Endodermal cell (in vitro differentiated cells): Measurements from ENCODE around the gene UHRF2. TPM values are rescaled to one million over a fixed set of nuclear protein-coding genes. Genes with fewer than 3 reads are reported as not detected.

ENCODE experiments used
- DNase-seq: peaks from one replicate; pipeline ENCODE4 v3.0.0-alpha.2; 2017
- H3K27ac ChIP-seq: 2 replicates; pipeline ENCODE4 v1.5.1; 2013; ENCODE audit warnings: mild to moderate bottlenecking, low read depth, low read length, moderate library complexity
- H3K27me3 ChIP-seq: 2 replicates; pipeline ENCODE4 v1.6.1; 2013; ENCODE audit warnings: mild to moderate bottlenecking, low read length, moderate library complexity; ENCODE audit not compliant: insufficient read depth, control insufficient read depth, poor library complexity, severe bottlenecking
- H3K36me3 ChIP-seq: 2 replicates; pipeline ENCODE4 v1.7.0; 2013; ENCODE audit warnings: mild to moderate bottlenecking, low read length, moderate library complexity; ENCODE audit not compliant: control insufficient read depth, insufficient read depth
- H3K4me1 ChIP-seq: one replicate; pipeline ENCODE4 v1.7.0; 2013; ENCODE audit warnings: low read length; ENCODE audit not compliant: control insufficient read depth, insufficient read depth
- H3K4me3 ChIP-seq: 2 replicates; pipeline ENCODE4 v1.5.1; 2013; ENCODE audit warnings: mild to moderate bottlenecking, low read length, moderate library complexity
- H3K9ac ChIP-seq: 2 replicates; pipeline ENCODE4 v1.6.1; 2013; ENCODE audit warnings: mild to moderate bottlenecking, low read length, moderate library complexity; ENCODE audit not compliant: poor library complexity, severe bottlenecking; ENCODE audit errors: extremely low read depth
- H3K9me3 ChIP-seq: 2 replicates; pipeline ENCODE4 v1.6.1; 2013; ENCODE audit warnings: mild to moderate bottlenecking, low read length, moderate library complexity; ENCODE audit not compliant: control insufficient read depth
- H3K27ac Mint-ChIP-seq: 2 replicates; pipeline ENCODE4 v1.8.0; 2020; ENCODE audit warnings: mixed read lengths
- H3K27me3 Mint-ChIP-seq: 2 replicates; pipeline ENCODE4 v1.8.0; 2021; ENCODE audit warnings: mild to moderate bottlenecking, mixed read lengths; ENCODE audit not compliant: insufficient read depth
- H3K36me3 Mint-ChIP-seq: 2 replicates; pipeline ENCODE4 v1.8.0; 2020; ENCODE audit warnings: low read depth, mixed read lengths
- H3K4me1 Mint-ChIP-seq: 2 replicates; pipeline ENCODE4 v1.8.0; 2020; ENCODE audit warnings: mixed read lengths
- H3K4me3 Mint-ChIP-seq: 2 replicates; pipeline ENCODE4 v1.8.0; 2020; ENCODE audit warnings: mild to moderate bottlenecking, moderate library complexity, mixed read lengths
- H3K9me3 Mint-ChIP-seq: 2 replicates; pipeline ENCODE4 v1.8.0; 2020; ENCODE audit warnings: mild to moderate bottlenecking, mixed read lengths
- WGBS, 2 experiments: methylation state at CpG; one replicate each; pipeline versions ENCODE4 v1.1.5 to v1.1.7; 2013; ENCODE audit warnings: missing lambda C conversion rate in 2 of 2, mixed read lengths in 1 of 2; ENCODE audit not compliant: insufficient coverage in 1 of 2, insufficient read length in 1 of 2; 5-methylcytosine and 5-hydroxymethylcytosine counted together
- long read RNA-seq, 4 experiments: library from polyadenylated mRNA in 2 of 4; library from RNA in 1 of 4; library from capped mRNA in 1 of 4; stranded (forward) in 3 of 4; unstranded in 1 of 4; transcript quantifications; one replicate each; pipeline ENCODE4 v2.0.0, GENCODE V29; 2020 to 2021; ENCODE audit warnings: inconsistent platforms in 1 of 4
- polyA plus RNA-seq, 2 experiments: library from polyadenylated mRNA; stranded (reverse); fragments of 50-300 nt; gene quantifications; one replicate each; pipeline ENCODE4 v1.2.3, GENCODE V29; 2013
- total RNA-seq, 2 donors: library from RNA; stranded (reverse); fragmentation: NEBNext Ultra II Directional in 1 of 2; extraction: Animal tissue kit (Norgen Biotek cat#: 25700) in 1 of 2; gene quantifications; 2 replicates in 1 of 2; 3 replicates in 1 of 2; pipeline ENCODE4 v1.2.1, GENCODE V29; 2021
- TF ChIP-seq, protein P1 (sequence below): fragments of 200-600 bp; sonication (generic); conservative IDR thresholded peaks from 2 replicates; pipeline ENCODE4 v1.5.0; 2021; ENCODE audit warnings: antibody characterized with exemption, mild to moderate bottlenecking

The UHRF2 gene
- 10 to 100 TPM; 69.4 to 83.2 TPM for total RNA-seq
- polyA plus RNA-seq (2013, experiment 1 of 2) = 51.8 TPM
- 50.1 TPM for polyA plus RNA-seq (2013, experiment 2 of 2)
- long read RNA-seq, experiment 1, transcript UHRF2-202 (3 exons, 802 nt) = minor isoform, 6 of 28 reads
- long read RNA-seq, experiment 1, transcript UHRF2-201 (16 exons, 3,452 nt) = major isoform, 8 of 28 reads
- long read RNA-seq, experiment 1, partial matches to known transcripts = 6 of 28 reads
- long read RNA-seq, experiment 1, other reads (novel, unspliced or antisense) = 8 of 28 reads
- long read RNA-seq, experiment 2, transcript UHRF2-201 (16 exons, 3,452 nt) = major isoform, 16 of 41 reads
- long read RNA-seq, experiment 2, partial matches to known transcripts = 6 of 41 reads
- long read RNA-seq, experiment 2, other reads (novel, unspliced or antisense) = 14 of 41 reads
- long read RNA-seq, experiment 3, transcript UHRF2-201 (16 exons, 3,452 nt) = major isoform, 12 of 15 reads
- long read RNA-seq, experiment 3, partial matches to known transcripts = 1 of 15 reads
- long read RNA-seq, experiment 3, other reads (novel, unspliced or antisense) = 2 of 15 reads
- long read RNA-seq, experiment 4, partial matches to known transcripts = 15 of 25 reads
- long read RNA-seq, experiment 4, other reads (novel, unspliced or antisense) = 10 of 25 reads

DNA sequence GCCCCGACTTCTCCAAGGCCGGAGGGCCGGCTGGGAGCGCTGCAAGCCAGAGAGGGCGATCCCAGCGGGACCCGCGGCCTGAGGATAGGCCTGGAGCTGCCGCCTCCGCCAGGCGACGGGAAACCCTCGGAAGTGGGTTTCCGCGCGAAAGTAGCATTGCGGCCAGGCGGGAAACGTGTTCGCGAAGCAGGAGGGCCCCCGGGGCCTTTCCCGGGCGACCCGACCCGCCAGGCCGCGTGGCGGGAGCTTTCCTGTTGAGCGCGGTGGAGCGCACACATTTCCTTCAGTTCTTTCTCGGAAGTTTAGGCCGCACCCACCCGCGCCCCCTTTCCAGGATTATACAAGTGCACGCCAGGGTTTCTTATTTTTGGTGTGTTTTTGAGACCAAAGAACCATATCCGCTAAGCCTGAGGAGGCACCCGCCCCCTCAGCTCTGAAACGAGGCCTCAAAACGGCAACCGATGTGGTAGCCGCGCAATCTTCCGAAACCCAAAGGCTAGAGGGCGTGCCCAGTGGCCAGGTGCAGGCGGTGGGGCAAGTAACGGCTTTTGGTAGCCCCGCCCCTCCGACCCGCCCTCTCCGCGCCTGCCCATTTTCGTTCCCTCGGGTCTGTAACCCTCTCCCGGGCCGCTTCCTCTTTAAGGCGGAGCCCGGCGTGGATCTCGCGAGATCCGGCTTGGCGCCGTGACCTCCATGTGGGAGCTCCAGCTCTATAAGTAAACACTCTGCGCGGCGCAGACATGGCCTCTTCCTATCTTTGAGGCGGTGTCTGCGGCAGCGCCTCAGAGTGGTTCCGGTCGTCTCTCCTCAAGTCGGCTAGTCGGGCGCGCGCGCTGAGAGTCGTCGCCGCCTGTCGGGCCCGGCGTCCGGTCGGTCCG lies at the start of gene UHRF2:
Gene UHRF2 (plus strand): TSS at position 713 of the 878 bp plus-strand sequence. CDS start 292 bp downstream, outside the sequence.
- H3K4me3 Mint-ChIP-seq = peak within 1 kb of the TSS; percentile 89
- Histone ChIP-seq H3K27me3 (peaks cover 22% of the 10 kb centered on the region), H3K4me1 (no peaks in the 10 kb centered on the region), H3K27ac (peak within 1 kb of the TSS; percentile 42), H3K36me3 (peaks cover 8% of the 10 kb centered on the region), H3K9ac (peak within 1 kb of the TSS; percentile 78), H3K9me3 (no peaks in the 10 kb centered on the region), H3K4me3 (peak within 1 kb of the TSS; percentile 98)
- H3K36me3 Mint-ChIP-seq = peaks cover 7% of the 10 kb centered on the region
- H3K27me3 Mint-ChIP-seq = peaks cover 23% of the 10 kb centered on the region
- peaks cover 2% of the 10 kb centered on the region for H3K9me3 Mint-ChIP-seq
- DNase-seq = peak; percentile 100
- peaks cover 17% of the 10 kb centered on the region for H3K4me1 Mint-ChIP-seq
- 21 to 34% methylated on average over 57 to 88 of the region's 88 CpGs for WGBS, 2 experiments
- H3K27ac Mint-ChIP-seq = peak within 1 kb of the TSS; percentile 94
- TF ChIP-seq, protein P1, sequence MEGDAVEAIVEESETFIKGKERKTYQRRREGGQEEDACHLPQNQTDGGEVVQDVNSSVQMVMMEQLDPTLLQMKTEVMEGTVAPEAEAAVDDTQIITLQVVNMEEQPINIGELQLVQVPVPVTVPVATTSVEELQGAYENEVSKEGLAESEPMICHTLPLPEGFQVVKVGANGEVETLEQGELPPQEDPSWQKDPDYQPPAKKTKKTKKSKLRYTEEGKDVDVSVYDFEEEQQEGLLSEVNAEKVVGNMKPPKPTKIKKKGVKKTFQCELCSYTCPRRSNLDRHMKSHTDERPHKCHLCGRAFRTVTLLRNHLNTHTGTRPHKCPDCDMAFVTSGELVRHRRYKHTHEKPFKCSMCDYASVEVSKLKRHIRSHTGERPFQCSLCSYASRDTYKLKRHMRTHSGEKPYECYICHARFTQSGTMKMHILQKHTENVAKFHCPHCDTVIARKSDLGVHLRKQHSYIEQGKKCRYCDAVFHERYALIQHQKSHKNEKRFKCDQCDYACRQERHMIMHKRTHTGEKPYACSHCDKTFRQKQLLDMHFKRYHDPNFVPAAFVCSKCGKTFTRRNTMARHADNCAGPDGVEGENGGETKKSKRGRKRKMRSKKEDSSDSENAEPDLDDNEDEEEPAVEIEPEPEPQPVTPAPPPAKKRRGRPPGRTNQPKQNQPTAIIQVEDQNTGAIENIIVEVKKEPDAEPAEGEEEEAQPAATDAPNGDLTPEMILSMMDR = peak; percentile 28

DNA sequence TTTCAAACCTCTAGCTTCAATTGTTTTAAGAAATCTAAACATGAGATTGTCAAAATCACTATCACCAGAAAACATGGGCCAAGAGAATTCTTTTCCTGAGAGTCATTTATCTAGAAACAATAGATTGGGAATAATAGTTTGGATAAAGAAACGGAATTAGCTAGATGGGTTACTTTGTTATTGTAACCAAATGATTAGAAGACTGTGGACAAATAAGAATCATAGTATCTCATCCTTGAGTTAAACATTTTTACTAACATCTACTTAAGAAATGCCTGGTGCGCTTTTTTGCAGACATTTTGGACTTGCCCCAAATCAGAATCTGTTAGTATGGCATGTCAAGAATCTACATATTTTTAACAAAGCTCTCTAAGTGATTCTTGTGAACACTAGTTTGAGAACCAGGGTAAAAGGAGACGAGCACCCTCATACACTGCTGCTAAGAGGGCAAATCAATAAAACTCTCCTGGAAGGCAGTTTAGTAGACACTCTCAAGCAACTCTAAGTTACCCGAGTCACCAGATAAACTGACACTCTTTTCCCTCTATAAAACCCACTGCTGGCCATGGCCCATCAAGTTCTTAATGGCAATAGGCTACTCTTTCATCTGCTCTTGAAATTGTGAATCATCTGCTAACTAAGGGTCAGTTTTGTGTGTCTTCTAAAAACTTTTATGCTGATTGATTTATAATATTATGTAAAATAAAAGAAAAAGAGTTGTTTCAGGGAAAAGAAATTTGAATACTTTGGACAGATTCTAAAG lies 45.7 kb upstream of the UHRF2 start:
- H3K4me1 ChIP-seq = peaks cover 3% of the 10 kb centered on the region
- WGBS, 2 experiments = 89% methylated on average over 3 to 4 of the region's 4 CpGs
- TF ChIP-seq, protein P1 = no peak
- DNase-seq = no peak
- Mint-ChIP-seq H3K36me3 (peaks cover 2% of the 10 kb centered on the region), H3K27me3 (peaks cover 4% of the 10 kb centered on the region), H3K9me3 (peaks cover 27% of the 10 kb centered on the region), H3K4me3 (no peak overlapping the region), H3K27ac (no peak overlapping the region), H3K4me1 (peaks cover 29% of the 10 kb centered on the region)
- peak overlapping the region; percentile 2 for H3K4me3 ChIP-seq
- H3K27me3 ChIP-seq = no peaks in the 10 kb centered on the region
- no peak overlapping the region for H3K27ac ChIP-seq
- no peaks in the 10 kb centered on the region for H3K36me3 ChIP-seq
- H3K9me3 ChIP-seq = peaks cover 20% of the 10 kb centered on the region
- H3K9ac ChIP-seq = no peak overlapping the region
